Dendritic cell treated with granulocyte-macrophage colony-stimulating factor and Interleukin-4, amounts not matched to agents 40 ng/mL and 50 ng/mL, for 4 days (primary cell): ENCODE results near the gene ALDH2.

Experiments
- H3K27ac Mint-ChIP-seq: one replicate; pipeline ENCODE4 v1.8.0; 2022; ENCODE audit warnings: mild to moderate bottlenecking, mixed read lengths
- H3K27me3 Mint-ChIP-seq: one replicate; pipeline ENCODE4 v1.8.0; 2022; ENCODE audit warnings: mild to moderate bottlenecking, mixed read lengths
- H3K36me3 Mint-ChIP-seq: one replicate; pipeline ENCODE4 v1.8.0; 2022; ENCODE audit warnings: low read depth, mixed read lengths
- H3K4me1 Mint-ChIP-seq: one replicate; pipeline ENCODE4 v1.8.0; 2022; ENCODE audit warnings: low read depth, mixed read lengths
- H3K4me3 Mint-ChIP-seq: one replicate; pipeline ENCODE4 v1.8.0; 2022; ENCODE audit warnings: mild to moderate bottlenecking, moderate library complexity, mixed read lengths
- H3K9me3 Mint-ChIP-seq: one replicate; pipeline ENCODE4 v1.8.0; 2022; ENCODE audit warnings: mixed read lengths
- intact Hi-C: fragments of 100-400 bp; cut with micrococcal nuclease; formaldehyde crosslinking; loops from one replicate; pipeline ENCODE4 v1.15.0; 2022

The ALDH2 gene

DNA sequence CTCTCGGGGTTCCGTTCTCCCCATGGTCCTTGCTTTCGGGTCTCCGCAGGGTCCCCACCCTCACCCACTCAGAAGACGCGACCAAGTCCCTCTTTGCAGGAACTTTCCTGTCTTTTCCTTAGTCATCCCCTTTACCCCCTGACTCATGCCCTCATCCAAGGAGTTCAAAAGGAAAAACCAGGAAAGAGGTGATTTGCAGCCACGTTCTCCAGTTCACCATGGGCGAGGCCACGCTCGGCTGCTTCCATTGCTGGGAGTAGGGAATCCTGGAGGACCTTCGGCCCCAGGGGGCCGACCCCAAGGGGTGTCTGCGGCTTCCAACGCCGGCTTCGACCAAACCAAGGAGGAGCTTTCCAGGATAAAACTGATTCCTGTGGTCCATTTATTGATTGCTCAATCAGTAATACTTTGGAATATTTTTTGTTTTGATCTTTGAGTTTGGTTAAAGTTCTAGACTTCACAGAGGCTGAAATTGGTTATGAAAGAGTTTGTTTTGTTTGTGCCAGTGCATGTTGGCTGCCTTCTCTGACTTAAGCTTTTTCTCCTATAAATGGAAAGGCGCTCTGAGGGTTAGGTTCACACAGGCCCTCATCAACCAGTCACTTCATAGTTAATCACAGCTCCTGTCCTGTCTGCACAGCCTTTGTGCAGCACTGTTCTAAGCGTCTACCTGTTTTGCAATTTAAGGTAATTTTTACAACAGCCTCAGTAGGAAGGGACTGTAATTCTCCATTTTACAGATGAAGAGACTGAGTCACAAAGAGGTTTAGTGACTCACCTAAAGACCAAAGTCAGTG, 827 bp downstream of the ALDH2 start:
- H3K4me3 Mint-ChIP-seq, result peak overlapping the region; percentile 90
- H3K27me3 Mint-ChIP-seq, result no peaks in the 10 kb centered on the region
- peak overlapping the region; percentile 81 for H3K27ac Mint-ChIP-seq
- peaks cover 69% of the 10 kb centered on the region for H3K4me1 Mint-ChIP-seq
- peaks cover 9% of the 10 kb centered on the region for H3K36me3 Mint-ChIP-seq
- intact Hi-C loops, result no loop called here
- no peaks in the 10 kb centered on the region for H3K9me3 Mint-ChIP-seq

DNA sequence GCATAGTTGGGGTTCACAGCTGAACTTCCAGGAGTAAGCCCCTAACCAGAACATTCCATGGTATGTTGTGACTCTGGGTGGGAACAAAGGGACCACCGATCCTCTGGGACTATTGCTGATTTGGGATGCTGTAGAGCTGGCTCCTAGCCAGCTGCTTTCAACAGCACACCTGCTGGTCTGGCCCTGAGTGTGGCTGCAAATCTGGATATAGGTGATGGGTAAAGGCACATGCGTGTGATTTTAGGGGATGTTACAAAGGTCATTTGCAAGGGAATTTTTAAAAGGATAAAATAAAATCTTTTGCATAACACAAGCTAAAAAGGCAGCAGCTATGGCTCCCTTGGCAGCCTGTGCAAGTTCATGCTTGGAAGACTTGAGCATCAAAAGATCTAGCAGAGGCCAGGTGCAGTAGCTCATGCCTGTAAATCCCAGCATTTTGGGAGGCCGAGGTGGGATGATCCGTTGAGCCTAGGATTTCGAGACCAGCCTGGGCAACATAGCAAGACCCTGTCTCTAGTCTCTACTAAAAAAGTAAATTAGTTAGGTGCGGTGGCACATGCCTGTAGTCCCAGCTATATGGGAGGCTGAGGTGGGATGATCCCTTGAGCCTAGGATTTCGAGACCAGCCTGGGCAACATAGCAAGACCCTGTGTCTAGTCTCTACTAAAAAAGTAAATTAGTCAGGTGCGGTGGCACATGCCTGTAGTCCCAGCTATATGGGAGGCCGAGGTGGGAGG, 1.6 kb downstream of the ALDH2 start:
- no peak overlapping the region for H3K4me3 Mint-ChIP-seq
- H3K9me3 Mint-ChIP-seq, result no peaks in the 10 kb centered on the region
- H3K4me1 Mint-ChIP-seq, result peaks cover 76% of the 10 kb centered on the region
- intact Hi-C loops, result no loop called here
- H3K27ac Mint-ChIP-seq, result peak overlapping the region; percentile 81
- peaks cover 9% of the 10 kb centered on the region for H3K36me3 Mint-ChIP-seq
- H3K27me3 Mint-ChIP-seq, result no peaks in the 10 kb centered on the region

DNA sequence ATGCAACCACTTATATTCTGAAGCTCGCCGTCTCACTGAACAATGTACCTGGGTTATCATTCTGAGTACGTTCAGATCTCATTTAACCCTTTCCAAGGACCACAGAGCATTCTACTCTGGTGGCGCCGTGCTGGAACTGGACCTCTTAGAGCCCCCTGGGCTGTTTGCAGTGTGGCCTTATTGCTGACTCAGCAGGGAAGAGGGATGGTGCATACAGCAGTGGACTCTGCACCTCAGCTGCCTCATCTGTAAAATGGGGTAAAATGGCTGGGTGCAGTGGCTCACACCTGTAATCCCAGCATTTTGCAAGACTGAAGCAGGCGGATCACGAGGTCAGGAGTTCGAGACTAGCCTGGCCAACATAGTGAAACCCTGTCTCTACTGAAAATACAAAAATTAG, 2.9 kb downstream of the ALDH2 start:
- no peaks in the 10 kb centered on the region for H3K27me3 Mint-ChIP-seq

DNA sequence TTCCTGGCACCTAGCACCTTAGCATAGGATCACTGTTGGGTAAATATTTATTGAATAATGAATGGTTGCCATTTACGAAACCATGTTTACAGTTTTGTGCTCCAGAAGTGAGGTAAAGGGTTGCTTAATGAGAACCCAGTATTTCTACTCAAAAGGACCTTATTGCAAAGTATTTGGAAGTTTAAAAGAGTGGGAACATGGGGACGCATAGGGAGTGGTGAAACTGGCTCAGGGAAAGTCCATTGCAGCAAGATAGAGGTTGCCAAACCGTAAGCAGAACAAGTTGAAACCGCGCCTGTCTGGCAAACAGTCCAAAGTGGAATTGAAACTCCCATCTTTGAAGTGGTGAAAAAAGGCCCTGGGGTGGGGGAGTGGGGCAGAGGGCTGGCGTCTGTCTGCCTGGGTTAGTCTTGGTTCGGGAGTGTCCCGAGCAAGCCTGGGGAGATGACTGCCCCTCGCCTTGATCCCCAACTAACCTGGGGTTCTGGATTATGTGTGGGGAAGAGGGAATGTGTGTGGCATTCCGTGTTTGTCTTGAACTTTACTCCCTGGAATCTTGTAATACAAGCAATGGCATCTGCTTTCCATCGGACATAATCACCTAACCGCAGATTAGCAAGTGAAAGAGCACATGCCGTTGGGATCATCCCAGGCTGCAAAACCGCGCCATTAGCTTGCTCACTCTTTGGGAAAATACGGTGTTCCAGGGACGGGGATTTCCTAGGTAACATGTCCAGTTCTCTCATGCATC, 7.2 kb downstream of the ALDH2 start:
- Mint-ChIP-seq H3K9me3 (no peaks in the 10 kb centered on the region), H3K27ac (peak overlapping the region; percentile 98), H3K4me1 (peaks cover 85% of the 10 kb centered on the region), H3K27me3 (no peaks in the 10 kb centered on the region), H3K36me3 (no peaks in the 10 kb centered on the region), H3K4me3 (peak overlapping the region; percentile 55)
- intact Hi-C loops, result no loop called here

More for the DNA sequence above, 2.9 kb downstream of the ALDH2 start:
- Mint-ChIP-seq H3K4me3 (no peak overlapping the region), H3K27ac (no peak overlapping the region), H3K9me3 (no peaks in the 10 kb centered on the region), H3K4me1 (peaks cover 80% of the 10 kb centered on the region), H3K36me3 (peaks cover 9% of the 10 kb centered on the region)
- intact Hi-C loops, result no loop called here

DNA sequence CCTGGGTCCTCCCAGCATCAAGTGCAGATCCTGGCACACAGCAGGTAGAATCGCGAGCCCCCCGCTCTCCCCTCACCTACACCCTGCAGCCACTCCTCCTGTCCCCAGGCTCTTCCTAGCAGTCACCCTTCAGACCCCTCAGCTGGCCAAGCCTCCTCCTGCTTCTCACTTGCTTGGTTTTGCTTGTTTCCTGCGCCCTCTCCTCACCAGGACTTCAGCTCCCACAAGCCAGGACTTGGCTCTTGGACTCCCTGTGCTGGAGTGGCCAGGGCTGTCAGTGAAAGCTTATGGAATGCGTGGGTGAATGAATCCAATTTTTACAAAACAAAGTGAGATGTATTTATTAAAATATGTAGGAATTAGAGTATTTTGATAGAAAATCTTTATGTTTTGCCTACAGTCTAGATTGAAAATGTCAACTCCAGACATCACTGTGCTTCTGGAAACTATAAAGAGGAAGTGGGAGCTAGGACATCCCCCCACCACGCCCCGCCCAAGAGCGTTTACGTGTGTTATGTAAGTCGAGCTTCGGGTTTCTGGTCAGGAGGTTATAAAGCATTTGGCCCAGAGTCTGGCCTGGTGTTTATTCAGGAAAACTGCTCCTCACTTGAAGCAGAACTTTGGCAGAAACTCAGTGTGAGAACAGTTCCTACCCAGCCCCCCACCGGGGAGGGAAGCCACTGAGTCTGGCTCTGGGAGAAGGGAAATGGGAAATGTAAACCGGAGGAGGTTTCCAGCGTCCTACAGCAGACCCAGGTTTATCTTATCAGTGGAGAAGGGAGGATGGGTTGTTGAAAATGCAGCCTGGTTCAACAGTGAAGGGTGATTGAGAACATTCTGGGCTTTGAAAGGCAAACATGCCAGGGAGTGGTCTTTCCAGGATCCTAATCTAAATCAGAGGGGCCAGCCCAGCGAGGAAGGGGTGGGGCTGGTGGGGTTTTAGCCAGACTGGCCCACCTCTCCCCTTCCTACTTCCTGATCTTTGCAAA, 8.8 kb downstream of the ALDH2 start:
- peak overlapping the region; percentile 74 for H3K4me3 Mint-ChIP-seq
- intact Hi-C loops, result no loop called here
- H3K4me1 Mint-ChIP-seq, result peaks cover 87% of the 10 kb centered on the region
- H3K36me3 Mint-ChIP-seq, result peaks cover 2% of the 10 kb centered on the region
- H3K9me3 Mint-ChIP-seq, result no peaks in the 10 kb centered on the region
- H3K27ac Mint-ChIP-seq, result peak overlapping the region; percentile 98
- no peaks in the 10 kb centered on the region for H3K27me3 Mint-ChIP-seq

DNA sequence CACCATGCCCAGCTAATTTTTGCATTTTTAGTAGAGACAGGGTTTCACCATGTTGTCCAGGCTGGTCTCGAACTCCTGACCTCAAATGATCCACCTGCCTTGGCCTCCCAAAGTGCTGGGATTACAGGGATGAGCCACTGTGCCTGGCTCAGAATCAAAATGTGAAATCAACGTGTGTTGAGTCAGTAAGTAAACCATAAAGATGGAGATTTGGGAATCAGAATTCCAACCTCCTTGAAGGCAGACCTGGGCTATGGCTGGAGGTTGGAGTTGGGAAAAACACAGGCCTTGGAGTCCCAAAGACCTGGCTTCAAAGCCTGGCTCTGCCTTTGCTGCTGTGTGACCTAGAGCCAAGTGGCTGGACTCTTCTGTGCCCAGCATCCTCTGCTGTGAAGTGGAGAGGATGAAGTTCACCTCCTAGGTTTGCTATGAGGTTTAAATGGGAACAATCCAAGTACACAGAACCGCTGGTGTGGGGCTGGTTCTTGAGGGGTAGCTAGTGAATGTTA, 10.2 kb downstream of the ALDH2 start:
- no peaks in the 10 kb centered on the region for H3K27me3 Mint-ChIP-seq
- peaks cover 10% of the 10 kb centered on the region for H3K9me3 Mint-ChIP-seq
- H3K4me3 Mint-ChIP-seq, result peak overlapping the region; percentile 32
- H3K4me1 Mint-ChIP-seq, result peaks cover 82% of the 10 kb centered on the region
- intact Hi-C loops, result loop anchor here (1.0 kb wide), 1 partner anchor 11 kb away; no protein-coding TSS in a partner anchor
- H3K27ac Mint-ChIP-seq, result peak overlapping the region; percentile 98
- peaks cover 16% of the 10 kb centered on the region for H3K36me3 Mint-ChIP-seq

DNA sequence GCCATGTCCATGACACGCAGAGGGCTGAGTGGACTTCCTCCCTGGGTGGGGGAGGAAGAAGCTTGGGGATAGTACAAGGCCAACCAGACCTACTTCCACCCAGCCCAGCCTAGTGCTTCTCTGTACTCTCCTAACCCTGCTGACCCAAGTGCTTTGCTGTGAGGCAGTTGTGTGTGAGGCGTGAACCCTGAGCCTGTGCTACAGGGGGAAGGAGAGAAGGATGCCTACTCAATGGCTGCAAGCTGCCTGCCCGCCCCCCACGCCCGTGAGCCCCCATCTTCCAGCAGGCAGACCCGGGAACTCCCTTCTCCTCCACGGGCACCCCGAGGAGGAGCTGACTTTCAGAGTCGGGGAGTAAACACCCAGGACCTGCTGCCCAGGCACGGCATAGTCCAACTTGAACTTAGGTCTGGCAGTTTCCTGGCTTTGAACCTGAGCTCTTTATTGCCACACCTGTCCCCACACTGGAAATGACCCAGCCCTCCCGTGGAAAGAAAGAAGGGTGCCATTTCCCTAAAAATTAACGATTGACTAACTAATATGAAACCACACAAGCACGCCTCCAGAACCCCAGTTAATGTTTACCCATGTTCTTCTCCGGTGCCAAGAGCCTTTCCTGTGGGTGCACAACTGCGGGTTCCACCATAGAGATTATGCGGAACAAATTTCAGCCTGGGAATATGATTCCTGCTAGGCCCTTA, 10.8 kb downstream of the ALDH2 start:
- peak overlapping the region; percentile 32 for H3K4me3 Mint-ChIP-seq
- peaks cover 10% of the 10 kb centered on the region for H3K9me3 Mint-ChIP-seq
- no peaks in the 10 kb centered on the region for H3K27me3 Mint-ChIP-seq
- H3K27ac Mint-ChIP-seq, result peak overlapping the region; percentile 98
- intact Hi-C loops, result loop anchor here (1.0 kb wide), 1 partner anchor 11 kb away; no protein-coding TSS in a partner anchor
- peaks cover 79% of the 10 kb centered on the region for H3K4me1 Mint-ChIP-seq
- peaks cover 22% of the 10 kb centered on the region for H3K36me3 Mint-ChIP-seq

DNA sequence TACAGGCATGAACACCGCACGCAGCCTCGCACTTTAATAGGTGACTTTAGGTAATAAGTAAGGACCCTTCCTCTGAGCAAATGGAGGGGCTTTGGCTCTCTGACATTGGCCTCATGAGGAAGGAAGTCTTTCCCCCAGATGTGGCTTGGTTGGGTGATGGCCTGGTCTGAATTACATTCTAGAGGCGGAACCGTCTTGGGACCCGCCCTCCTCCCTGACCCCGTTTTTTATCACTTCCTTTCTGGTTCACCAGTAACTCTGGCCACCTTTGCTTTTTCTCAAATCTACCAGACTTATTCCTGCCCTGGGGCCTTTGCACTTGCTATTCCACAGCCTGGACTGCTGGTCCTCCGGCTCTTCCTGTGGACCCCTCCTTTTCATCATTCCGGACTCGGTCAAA, 13.4 kb downstream of the ALDH2 start:
- Mint-ChIP-seq H3K4me1 (peaks cover 53% of the 10 kb centered on the region), H3K4me3 (no peak overlapping the region), H3K9me3 (peaks cover 10% of the 10 kb centered on the region), H3K36me3 (peaks cover 49% of the 10 kb centered on the region), H3K27me3 (no peaks in the 10 kb centered on the region), H3K27ac (peak overlapping the region; percentile 73)
- intact Hi-C loops, result no loop called here

DNA sequence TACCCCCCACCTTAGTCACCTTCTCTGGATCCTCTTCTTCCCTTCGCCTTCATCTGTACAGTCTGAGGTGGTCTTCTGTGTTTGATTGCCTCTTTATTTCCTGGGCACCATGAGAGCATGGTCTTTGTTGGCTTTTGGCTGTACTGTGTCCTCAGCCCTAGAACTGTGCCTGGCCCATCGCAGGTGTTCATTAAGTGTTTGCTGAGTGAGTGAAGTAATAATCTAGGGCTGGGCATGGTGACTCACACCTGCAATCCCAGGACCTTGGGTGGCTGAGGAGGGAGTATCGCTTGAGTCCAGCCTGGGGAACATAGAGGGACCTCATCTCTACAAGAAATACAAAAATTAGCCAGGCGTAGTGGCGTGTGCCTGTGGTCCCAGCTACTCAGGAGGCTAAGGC, 13.9 kb downstream of the ALDH2 start:
- Mint-ChIP-seq H3K9me3 (peaks cover 10% of the 10 kb centered on the region), H3K36me3 (peaks cover 54% of the 10 kb centered on the region), H3K27ac (peak overlapping the region; percentile 73), H3K27me3 (no peaks in the 10 kb centered on the region), H3K4me3 (no peak overlapping the region), H3K4me1 (peaks cover 49% of the 10 kb centered on the region)
- intact Hi-C loops, result no loop called here

DNA sequence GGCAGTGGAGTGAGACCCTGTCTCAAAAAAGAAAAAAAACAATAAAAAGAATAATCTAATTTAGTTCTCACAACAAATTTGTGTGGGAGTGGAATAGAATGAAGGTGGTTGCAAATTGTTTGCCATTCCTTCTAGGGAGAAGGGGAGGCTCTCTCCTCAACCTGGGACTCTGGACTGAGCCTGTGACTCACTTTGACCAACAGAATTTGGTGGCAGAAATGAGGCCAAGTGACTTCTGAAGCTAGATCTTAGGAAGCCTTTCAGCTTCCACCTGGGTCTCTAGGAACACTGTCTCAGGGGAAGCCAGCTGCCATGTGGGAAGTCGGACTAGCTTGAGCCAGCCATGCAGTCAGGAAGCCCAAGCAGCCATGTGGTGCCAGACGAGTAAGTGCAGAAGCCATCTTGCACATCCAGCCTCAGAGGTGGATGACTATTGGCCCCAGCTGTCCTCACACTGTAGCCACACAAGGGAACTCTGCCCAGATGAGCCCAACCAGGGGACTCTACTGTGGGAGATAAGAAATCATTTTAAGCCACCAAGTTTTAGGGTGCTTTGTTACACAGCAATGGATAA, 14.4 kb downstream of the ALDH2 start:
- H3K4me3 Mint-ChIP-seq, result no peak overlapping the region
- H3K36me3 Mint-ChIP-seq, result peaks cover 59% of the 10 kb centered on the region
- peaks cover 10% of the 10 kb centered on the region for H3K9me3 Mint-ChIP-seq

DNA sequence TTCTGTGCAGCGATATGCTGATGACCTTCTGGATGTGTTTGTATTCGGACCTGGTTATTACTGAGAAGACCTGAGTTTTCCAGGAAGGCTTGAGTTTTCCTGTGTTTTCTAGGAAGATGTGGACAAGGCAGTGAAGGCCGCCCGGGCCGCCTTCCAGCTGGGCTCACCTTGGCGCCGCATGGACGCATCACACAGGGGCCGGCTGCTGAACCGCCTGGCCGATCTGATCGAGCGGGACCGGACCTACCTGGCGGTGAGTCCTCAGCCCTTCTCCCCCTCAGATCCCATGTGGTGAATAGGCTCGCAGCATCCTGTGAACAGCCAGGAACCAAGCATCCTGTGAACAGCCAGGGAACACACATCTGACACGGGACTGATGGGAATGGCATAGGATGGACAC, 16.3 kb downstream of the ALDH2 start:
- Mint-ChIP-seq H3K27ac (no peak overlapping the region), H3K9me3 (peaks cover 10% of the 10 kb centered on the region), H3K4me1 (peaks cover 26% of the 10 kb centered on the region), H3K36me3 (peaks cover 75% of the 10 kb centered on the region), H3K4me3 (no peak overlapping the region), H3K27me3 (no peaks in the 10 kb centered on the region)
- intact Hi-C loops, result no loop called here

More for the DNA sequence above, 14.4 kb downstream of the ALDH2 start:
- intact Hi-C loops, result no loop called here
- Mint-ChIP-seq H3K27me3 (no peaks in the 10 kb centered on the region), H3K4me1 (peaks cover 43% of the 10 kb centered on the region), H3K27ac (no peak overlapping the region)

DNA sequence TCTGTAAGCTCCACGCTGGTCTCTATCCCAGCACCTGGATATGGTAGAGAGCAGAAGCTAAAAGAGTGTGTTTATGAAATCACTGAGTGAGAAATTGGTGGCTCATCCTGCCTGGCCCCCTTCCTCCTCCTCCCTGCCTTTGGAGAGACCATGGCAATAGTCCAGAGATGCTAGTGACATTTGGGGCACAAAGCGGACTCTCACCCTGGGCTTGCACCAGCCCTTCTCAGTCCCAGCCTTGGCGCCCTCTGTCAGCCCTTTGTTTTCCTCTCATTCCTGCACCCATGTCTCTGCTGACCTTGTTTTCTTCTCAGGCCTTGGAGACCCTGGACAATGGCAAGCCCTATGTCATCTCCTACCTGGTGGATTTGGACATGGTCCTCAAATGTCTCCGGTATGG, 18.2 kb downstream of the ALDH2 start:
- Mint-ChIP-seq H3K4me1 (peaks cover 11% of the 10 kb centered on the region), H3K9me3 (peaks cover 10% of the 10 kb centered on the region), H3K27ac (no peak overlapping the region), H3K4me3 (no peak overlapping the region), H3K36me3 (peaks cover 93% of the 10 kb centered on the region), H3K27me3 (no peaks in the 10 kb centered on the region)
- intact Hi-C loops, result no loop called here
